ENCODE data around the gene ALKBH5. TPM values are rescaled to one million over a fixed set of nuclear protein-coding genes. Genes with fewer than 3 reads are reported as not detected.

ALKBH5 gene
- total and polyA plus RNA-seq, 9 of the 15 experiments (the other 6 are each of a cell fraction or from before 2014, with no cell fraction given): 11.4 to 70.0 (median 47.4) TPM

GRCh38 chr17:18253187-18253884 is 69.7 kb downstream of the ALKBH5 start:
- H3K9me3 ChIP-seq (replicated peaks; ENCODE audit: control insufficient read depth, insufficient read depth, low read depth, low read length): no peaks in the 10 kb centered on the region
- ATAC-seq (no peak), FAIRE-seq (no peak), DNase-seq (ENCODE audit: extremely low read depth in 1 of 4, low spot score in 3 of 4) (no peak)
- whole genome bisulfite sequencing (ENCODE audit: insufficient coverage, low coverage, missing lambda C conversion rate): 96% methylated on average over 9 of the region's 16 CpGs
- 0 out of 2 replicates have a peak, but pooled peaks cover 1% of the 10 kb centered on the region for H4K20me1 ChIP-seq (replicated peaks; ENCODE audit: control insufficient read depth, insufficient read depth, low read length)
- no TSS peak for BruUV-seq (replicated peaks)
- no peaks in the 10 kb centered on the region for H3K27me3 ChIP-seq (ENCODE audit: control insufficient read depth in 2 of 2, insufficient read depth in 2 of 2, low read length in 2 of 2)
- no peak overlapping the region for H3K4me2 ChIP-seq (ENCODE audit: insufficient read depth, low read length)
- in situ Hi-C loops (cut with MboI): no loop called here
- POLR2A ChIA-PET: interaction anchor here (0.6 kb wide), 1 partner anchor 465 kb away, joined by 4 read pairs; no protein-coding TSS in a partner anchor
- intact Hi-C loops (cut with micrococcal nuclease): no loop called here
- H3K4me3 ChIP-seq: no peak overlapping the region
- H3K27ac ChIP-seq (ENCODE audit: extremely low read depth, low read depth, low read length): no peak overlapping the region
- peaks cover 59% of the 10 kb centered on the region; the same call in 1 of the 3 replicates for H3K36me3 ChIP-seq (ENCODE audit: control insufficient read depth, insufficient read depth, low read length)
- TF ChIP-seq FOSL1 (tag; conservative IDR thresholded peaks at IDR 0.05) (no peak), GATA2 (CRISPR knock-in tag; IDR thresholded peaks at IDR 0.05) (no peak), PCBP2 (IDR thresholded peaks at IDR 0.05; ENCODE audit: low read depth, low read length, poor library complexity, severe bottlenecking) (no peak), TFAP4 (CRISPR knock-in tag; IDR thresholded peaks at IDR 0.05; ENCODE audit: borderline replicate concordance) (no peak)
- H3K4me1 ChIP-seq (replicated peaks in 1 of 2; ENCODE audit: control insufficient read depth in 2 of 2, insufficient read depth in 2 of 2, low read length in 2 of 2): peaks cover 6 to 22% of the 10 kb centered on the region in 2 experiments; a peak in 3 of 5 replicates
- H3K79me2 ChIP-seq (ENCODE audit: control insufficient read depth, insufficient read depth, low read length): peaks cover 16% of the 10 kb centered on the region
- no peak overlapping the region for H2AFZ ChIP-seq (ENCODE audit: low read depth, low read length)
- H3K9me1 ChIP-seq (ENCODE audit: control insufficient read depth, insufficient read depth, low read length): no peaks in the 10 kb centered on the region
- CTCF ChIA-PET (ENCODE audit: low intra/inter-chr PET ratio): no interaction called here
- no peak overlapping the region; a peak in 1 of 4 replicates for H3K9ac ChIP-seq (ENCODE audit: insufficient read depth in 1 of 2, low read depth in 2 of 2, low read length in 2 of 2)
